Measurements from ENCODE around the gene ADAD1. TPM values are rescaled to one million over a fixed set of nuclear protein-coding genes. Genes with fewer than 3 reads are reported as not detected.

Gene ADAD1
- total RNA-seq, 4 donors from 2014 or later, result 0.45 to 0.54 TPM; not detected in 2

DNA sequence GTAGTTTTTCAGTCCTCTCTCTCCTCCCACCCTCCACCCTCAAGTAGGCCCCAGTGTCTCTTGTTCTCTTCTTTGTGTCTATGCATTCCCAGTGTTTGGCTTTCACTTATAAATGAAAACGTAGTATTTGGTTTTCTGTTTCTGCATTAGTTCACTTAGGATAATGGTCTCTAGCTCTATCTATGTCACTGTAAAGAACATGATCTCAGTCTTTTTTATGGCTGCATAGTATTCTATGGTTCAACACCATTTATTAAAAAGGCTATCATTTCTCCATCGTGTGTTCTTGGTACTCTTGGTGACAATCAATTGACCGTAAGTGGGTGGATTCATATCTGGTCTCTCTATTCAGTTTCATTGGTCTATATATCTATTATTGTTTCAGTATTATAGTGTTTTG is 96.4 kb downstream of the ADAD1 start:
- WGBS, 2 donors, result 89 to 90% methylated on average over 3 of the region's 3 CpGs
- Histone ChIP-seq H3K36me3 (no peaks in the 10 kb centered on the region), H3K9me3 (no peaks in the 10 kb centered on the region), H3K4me3 (replicated peaks in 1 of 3) (no peak overlapping the region), H3K4me1 (no peaks in the 10 kb centered on the region), H3K27ac (no peak overlapping the region), H3K27me3 (no peaks in the 10 kb centered on the region)
- TF ChIP-seq POLR2A (IDR thresholded peaks at IDR 0.05), result no peak
- TF ChIP-seq, protein P1, sequence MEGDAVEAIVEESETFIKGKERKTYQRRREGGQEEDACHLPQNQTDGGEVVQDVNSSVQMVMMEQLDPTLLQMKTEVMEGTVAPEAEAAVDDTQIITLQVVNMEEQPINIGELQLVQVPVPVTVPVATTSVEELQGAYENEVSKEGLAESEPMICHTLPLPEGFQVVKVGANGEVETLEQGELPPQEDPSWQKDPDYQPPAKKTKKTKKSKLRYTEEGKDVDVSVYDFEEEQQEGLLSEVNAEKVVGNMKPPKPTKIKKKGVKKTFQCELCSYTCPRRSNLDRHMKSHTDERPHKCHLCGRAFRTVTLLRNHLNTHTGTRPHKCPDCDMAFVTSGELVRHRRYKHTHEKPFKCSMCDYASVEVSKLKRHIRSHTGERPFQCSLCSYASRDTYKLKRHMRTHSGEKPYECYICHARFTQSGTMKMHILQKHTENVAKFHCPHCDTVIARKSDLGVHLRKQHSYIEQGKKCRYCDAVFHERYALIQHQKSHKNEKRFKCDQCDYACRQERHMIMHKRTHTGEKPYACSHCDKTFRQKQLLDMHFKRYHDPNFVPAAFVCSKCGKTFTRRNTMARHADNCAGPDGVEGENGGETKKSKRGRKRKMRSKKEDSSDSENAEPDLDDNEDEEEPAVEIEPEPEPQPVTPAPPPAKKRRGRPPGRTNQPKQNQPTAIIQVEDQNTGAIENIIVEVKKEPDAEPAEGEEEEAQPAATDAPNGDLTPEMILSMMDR (IDR thresholded peaks at IDR 0.05), result no peak
- intact Hi-C loops (cut with DNase I), result no loop called here
- no peak for DNase-seq

DNA sequence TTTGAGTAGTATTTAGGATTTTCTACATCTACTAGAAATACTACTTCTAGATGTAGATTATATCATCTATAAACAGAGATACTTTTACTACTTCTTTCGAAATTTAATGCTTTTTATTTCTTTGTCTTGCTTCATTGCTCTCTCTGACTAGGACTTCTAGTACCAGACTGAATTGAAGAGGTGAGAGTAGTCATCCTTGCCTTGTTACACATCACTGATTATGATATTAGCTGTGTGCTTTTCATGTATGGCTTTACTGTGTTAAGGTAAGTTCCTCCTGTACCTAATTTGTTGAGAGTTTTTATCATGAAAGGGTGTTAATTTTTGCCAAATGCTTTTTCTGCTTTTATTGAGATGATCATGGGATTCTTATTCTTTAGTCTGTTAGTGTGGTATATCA is 97.3 kb downstream of the ADAD1 start:
- TF ChIP-seq POLR2A (IDR thresholded peaks at IDR 0.05), result no peak
- TF ChIP-seq, protein P1 (IDR thresholded peaks at IDR 0.05), result no peak
- no peak overlapping the region for H3K4me3 ChIP-seq (replicated peaks in 1 of 3)
- H3K27ac ChIP-seq, result no peak overlapping the region
- no peaks in the 10 kb centered on the region for H3K4me1 ChIP-seq
- no peaks in the 10 kb centered on the region for H3K9me3 ChIP-seq
- no peak for DNase-seq
- no peaks in the 10 kb centered on the region for H3K36me3 ChIP-seq
- 28 to 50% methylated on average over 1 of the region's 1 CpG for WGBS, 2 donors
- intact Hi-C loops (cut with DNase I), result no loop called here
- H3K27me3 ChIP-seq, result no peaks in the 10 kb centered on the region

DNA sequence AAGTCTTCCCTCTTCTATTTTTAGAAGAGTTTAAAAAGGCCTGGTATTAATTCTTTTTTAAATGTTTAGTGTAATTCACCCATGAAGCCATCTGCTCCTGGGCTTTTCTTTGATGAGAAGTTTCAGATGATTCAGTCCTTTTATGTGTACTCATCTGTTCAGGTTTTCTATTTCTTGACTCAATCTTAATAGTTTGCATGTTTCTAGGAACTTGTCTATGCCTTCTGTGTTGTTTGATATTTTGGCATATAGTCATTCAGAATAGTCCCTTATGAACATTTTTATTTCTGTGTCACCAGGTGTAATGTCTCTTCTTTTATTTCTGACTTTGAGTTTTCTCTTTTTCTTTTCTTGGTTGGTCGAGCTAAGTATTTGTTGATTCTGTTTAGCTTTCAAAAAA is 97.9 kb downstream of the ADAD1 start:
- TF ChIP-seq, protein P1 (IDR thresholded peaks at IDR 0.05), result no peak
- no peak for TF ChIP-seq POLR2A (IDR thresholded peaks at IDR 0.05)
- DNase-seq, result no peak
- Histone ChIP-seq H3K36me3 (no peaks in the 10 kb centered on the region), H3K27me3 (no peaks in the 10 kb centered on the region), H3K4me1 (no peaks in the 10 kb centered on the region), H3K9me3 (no peaks in the 10 kb centered on the region), H3K27ac (no peak overlapping the region), H3K4me3 (replicated peaks in 1 of 3) (no peak overlapping the region)
- 81 to 82% methylated on average over 1 of the region's 1 CpG for WGBS, 2 donors
- intact Hi-C loops (cut with DNase I), result no loop called here

Other genes with a start within 250 kb of the ADAD1 start
- 100 to 1,000 TPM; 158 to 268 (median 180) TPM for gene BLTP1, start 226.7 kb upstream of the ADAD1 start, total RNA-seq
- not detected for gene IL2, start 77.7 kb downstream of the ADAD1 start, total RNA-seq
- gene IL21, start 242.1 kb downstream of the ADAD1 start, total RNA-seq, result not detected

Measured in thyroid gland (tissue), 4 donors.